Ureter (tissue), 1 donor: ENCODE measurements around the gene ZNF747. TPM values are rescaled to one million over a fixed set of nuclear protein-coding genes. Genes with fewer than 3 reads are reported as not detected.

Experiments used
- total RNA-seq: library from RNA; stranded (reverse); gene quantifications from one replicate; pipeline ENCODE4 v1.2.4, GENCODE V29; 2023
- donor health status: DM: yes; HTN: yes; CAD: no.

Gene ZNF747
- total RNA-seq, 1 donor from 2014 or later = 10.4 TPM

Other genes starting within 250 kb of the ZNF747 start
- gene CD2BP2, start 179.6 kb downstream of the ZNF747 start, total RNA-seq = 69.0 TPM
- gene TBC1D10B, start 164.4 kb downstream of the ZNF747 start, total RNA-seq = 36.9 TPM
- 2.9 TPM for gene MYL11, start 160.1 kb downstream of the ZNF747 start, total RNA-seq
- 8.2 TPM for gene SEPTIN1, start 152.3 kb downstream of the ZNF747 start, total RNA-seq
- 8.1 TPM for gene ZNF48, start 139.4 kb downstream of the ZNF747 start, total RNA-seq
- 5.2 TPM for gene ZNF771, start 127.3 kb downstream of the ZNF747 start, total RNA-seq
- 49.9 TPM for gene DCTPP1, start 104.8 kb downstream of the ZNF747 start, total RNA-seq
- 36.2 TPM for gene SEPHS2, start 89.0 kb downstream of the ZNF747 start, total RNA-seq
- 8.9 TPM for gene ITGAL, start 62.1 kb downstream of the ZNF747 start, total RNA-seq
- gene ZNF768, start 8.3 kb downstream of the ZNF747 start, total RNA-seq = 37.6 TPM
- 6.9 TPM for gene ZNF764, start 23.5 kb upstream of the ZNF747 start, total RNA-seq
- gene ZNF688, start 36.9 kb upstream of the ZNF747 start, total RNA-seq = 10.8 TPM
- gene ZNF785, start 50.8 kb upstream of the ZNF747 start, total RNA-seq = 25.2 TPM
- gene ZNF689, start 75.5 kb upstream of the ZNF747 start, total RNA-seq = 10.2 TPM
- 37.8 TPM for gene PRR14, start 116.1 kb upstream of the ZNF747 start, total RNA-seq
- 82.5 TPM for gene FBRS, start 123.6 kb upstream of the ZNF747 start, total RNA-seq
- 82.3 TPM for gene SRCAP, start 164.3 kb upstream of the ZNF747 start, total RNA-seq
- 35.9 TPM for gene PHKG2, start 213.6 kb upstream of the ZNF747 start, total RNA-seq
- 8.7 TPM for gene CFAP119, start 227.2 kb upstream of the ZNF747 start, total RNA-seq
- 133 TPM for gene RNF40, start 227.5 kb upstream of the ZNF747 start, total RNA-seq